ENCODE measurements around the gene NR1D1.

NR1D1 gene

DNA sequence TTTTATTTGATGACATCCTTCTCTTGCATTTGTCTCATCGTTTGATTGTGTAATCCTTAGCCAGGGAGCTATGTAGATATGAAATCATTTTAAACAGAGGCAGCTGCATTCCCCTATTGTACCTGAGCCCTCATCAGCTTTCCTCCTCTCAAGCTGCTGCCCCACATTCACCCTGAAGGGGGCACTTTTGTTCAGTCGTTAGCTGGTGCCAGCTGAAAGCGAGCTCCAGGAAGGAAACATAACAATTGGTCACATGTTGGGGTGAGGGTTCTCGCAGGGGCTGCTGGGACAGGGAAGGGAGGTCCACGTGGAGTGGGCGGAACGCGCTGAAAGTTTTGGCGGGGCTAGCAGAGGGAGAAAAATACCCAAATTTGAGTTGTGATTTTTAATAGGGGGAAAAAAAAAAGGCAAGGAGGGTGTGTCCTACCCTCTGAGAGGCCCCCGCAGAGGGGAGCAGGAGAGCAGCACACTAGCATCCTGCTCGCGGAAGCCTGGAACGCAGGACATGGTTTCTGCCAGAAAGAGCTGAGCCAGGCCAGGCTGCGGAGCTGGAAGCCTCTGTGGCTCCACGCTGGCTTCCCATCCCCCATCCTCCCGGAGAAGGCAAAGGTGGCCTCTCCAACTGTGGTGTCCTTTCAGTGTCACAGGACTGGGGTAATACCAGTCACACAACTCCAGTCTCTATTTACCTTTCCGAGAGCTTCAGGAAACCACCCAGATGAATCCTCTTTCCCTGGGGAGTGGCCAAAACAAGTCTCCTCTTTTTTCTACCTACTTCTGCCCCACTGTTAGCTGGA lies 12.9 kb upstream of the NR1D1 start:
- TF ChIP-seq CTCF (IDR thresholded peaks at IDR 0.05; ENCODE audit: insufficient read depth, low read length, missing control alignments), result peak; percentile 87
- peak; percentile 77 for DNase-seq (ENCODE audit: low read depth, low spot score)
- CTCF ChIA-PET, result interaction anchor here (0.7 to 7.4 kb wide), 46 partner anchors 10 to 241 kb away, joined by 3 to 129 read pairs (median 7); partner anchors contain the start of genes CASC3, CDC6, CSF3 and MSL1
- peak overlapping the region; percentile 51 for H3K4me3 ChIP-seq (ENCODE audit: low read depth, low read length)
- POLR2A ChIA-PET, result interaction anchor here (0.5 to 5.7 kb wide), 11 partner anchors 9 to 78 kb away, joined by 3 to 74 read pairs (median 4); partner anchors contain the start of genes CASC3, MED24, MSL1 and NR1D1

DNA sequence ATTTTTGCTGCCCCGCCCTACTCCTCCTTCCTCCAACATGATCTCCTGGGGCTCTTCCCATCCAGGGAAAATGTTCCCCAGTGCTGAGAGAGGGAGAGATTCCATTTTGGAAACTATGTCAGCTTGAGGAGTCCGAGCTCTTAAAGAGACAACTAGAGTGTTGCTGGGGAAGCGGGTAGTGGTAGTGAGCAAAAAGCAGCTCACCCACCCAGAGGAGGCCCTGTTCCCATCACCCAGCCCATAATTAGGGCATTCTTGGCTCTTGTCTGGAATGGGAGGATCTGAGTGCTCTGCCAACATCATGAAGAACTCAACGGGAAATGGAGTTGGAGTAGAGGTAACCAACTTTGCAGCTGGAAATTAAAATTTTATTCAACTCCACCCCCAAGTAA lies 12.3 kb upstream of the NR1D1 start:
- ChIA-PET CTCF (interaction anchor here (0.7 to 7.4 kb wide), 47 partner anchors 11 to 240 kb away, joined by 3 to 129 read pairs (median 7); partner anchors contain the start of genes CASC3, CSF3, MSL1 and NR1D1), POLR2A (interaction anchor here (0.5 to 5.7 kb wide), 10 partner anchors 10 to 79 kb away, joined by 3 to 74 read pairs (median 6); partner anchors contain the start of genes CASC3, MSL1 and NR1D1)
- no peak for TF ChIP-seq CTCF (IDR thresholded peaks at IDR 0.05; ENCODE audit: insufficient read depth, low read length, missing control alignments)
- no peak overlapping the region for H3K4me3 ChIP-seq (ENCODE audit: low read depth, low read length)
- no peak for DNase-seq (ENCODE audit: low read depth, low spot score)

DNA sequence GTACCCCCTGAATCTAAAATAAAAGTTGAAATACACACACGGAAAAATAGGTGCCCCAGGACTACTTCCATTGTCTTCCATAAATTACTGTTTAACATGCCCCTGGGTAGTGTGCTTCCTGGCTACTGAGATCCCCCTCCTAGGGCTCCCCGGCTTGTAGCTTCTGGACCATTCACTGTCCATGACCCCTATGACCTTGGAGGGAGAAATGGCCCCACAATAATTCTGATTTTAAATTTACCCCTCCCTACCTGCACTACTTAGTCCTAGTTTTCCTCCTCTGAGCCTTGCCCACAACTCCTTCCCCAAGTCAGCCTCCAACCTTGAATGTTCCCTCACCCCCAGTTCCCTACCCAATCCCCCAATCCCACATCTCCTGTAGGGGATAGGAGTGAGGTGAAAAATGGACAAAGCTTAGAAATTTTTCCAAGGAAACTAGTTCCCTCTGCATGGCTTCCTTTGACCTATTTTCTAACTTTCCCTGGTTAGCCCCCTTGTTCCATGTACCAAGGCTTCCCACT lies 11.9 kb upstream of the NR1D1 start:
- POLR2A ChIA-PET, result interaction anchor here (0.9 to 5.7 kb wide), 6 partner anchors 10 to 79 kb away, joined by 3 to 74 read pairs (median 32); partner anchors contain the start of genes CASC3, MSL1 and NR1D1
- no peak for TF ChIP-seq CTCF (IDR thresholded peaks at IDR 0.05; ENCODE audit: insufficient read depth, low read length, missing control alignments)
- DNase-seq (ENCODE audit: low read depth, low spot score), result no peak

DNA sequence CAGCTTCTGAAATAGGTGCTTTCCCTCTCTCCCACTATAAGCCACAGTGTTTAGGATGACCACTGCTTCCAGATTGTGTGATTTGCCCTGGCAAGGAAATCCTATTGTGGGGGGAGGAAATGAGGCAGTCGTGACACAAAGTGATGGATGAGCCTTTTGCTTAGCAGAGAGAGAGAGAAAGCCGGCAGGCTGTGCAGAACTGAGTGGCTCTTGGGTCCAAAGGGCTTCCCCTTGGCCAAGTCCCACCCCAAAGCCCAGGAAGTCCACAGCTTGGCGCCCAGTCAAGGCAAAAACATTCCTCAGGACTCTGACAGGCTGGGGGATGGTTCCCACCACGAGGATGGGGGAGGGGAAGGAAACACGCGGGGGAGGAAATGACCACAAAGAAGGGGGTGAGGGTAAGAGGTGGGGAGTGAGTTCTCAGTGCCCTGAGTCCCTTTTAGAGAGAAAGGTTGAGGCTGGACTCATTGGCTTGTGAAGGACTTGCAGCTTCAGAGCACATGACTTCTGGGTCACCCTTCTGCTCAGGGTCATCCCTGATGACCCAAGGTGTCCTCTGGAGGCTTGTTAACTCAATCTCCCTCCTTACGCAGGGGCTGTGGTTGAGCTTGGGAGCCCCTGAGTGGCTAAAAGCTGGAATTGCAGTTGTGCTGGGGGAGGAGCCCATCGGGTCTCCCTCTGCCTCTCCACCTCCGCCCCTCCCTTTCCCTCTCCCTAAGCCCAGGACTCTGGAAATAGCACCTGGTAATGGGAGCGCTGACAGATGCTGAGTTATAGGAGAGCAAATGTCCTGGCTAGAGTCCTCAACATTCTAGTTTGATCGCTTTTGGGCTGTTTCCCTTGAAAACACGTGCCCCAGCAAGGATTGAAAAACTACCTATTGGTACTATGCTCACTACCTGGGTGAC lies 11.1 kb upstream of the NR1D1 start:
- peak overlapping the region; percentile 19; the same call in 1 of the 2 replicates for H3K4me3 ChIP-seq (ENCODE audit: low read depth, low read length)
- POLR2A ChIA-PET, result interaction anchor here (0.9 to 5.7 kb wide), 6 partner anchors 9 to 73 kb away, joined by 3 to 74 read pairs (median 12); partner anchors contain the start of genes CASC3, MSL1 and NR1D1
- DNase-seq (ENCODE audit: low read depth, low spot score), result peak; percentile 55
- TF ChIP-seq CTCF (IDR thresholded peaks at IDR 0.05; ENCODE audit: insufficient read depth, low read length, missing control alignments), result peak; percentile 86
- CTCF ChIA-PET, result interaction anchor here (0.6 to 7.4 kb wide), 42 partner anchors 11 to 425 kb away, joined by 3 to 129 read pairs (median 6); partner anchors contain the start of genes CSF3, MED24, MSL1 and NR1D1

More for the DNA sequence above, 11.9 kb upstream of the NR1D1 start:
- no peak overlapping the region for H3K4me3 ChIP-seq (ENCODE audit: low read depth, low read length)
- CTCF ChIA-PET, result interaction anchor here (0.7 to 7.4 kb wide), 46 partner anchors 11 to 424 kb away, joined by 3 to 129 read pairs (median 7); partner anchors contain the start of genes CASC3, CSF3, MED24 and MSL1

DNA sequence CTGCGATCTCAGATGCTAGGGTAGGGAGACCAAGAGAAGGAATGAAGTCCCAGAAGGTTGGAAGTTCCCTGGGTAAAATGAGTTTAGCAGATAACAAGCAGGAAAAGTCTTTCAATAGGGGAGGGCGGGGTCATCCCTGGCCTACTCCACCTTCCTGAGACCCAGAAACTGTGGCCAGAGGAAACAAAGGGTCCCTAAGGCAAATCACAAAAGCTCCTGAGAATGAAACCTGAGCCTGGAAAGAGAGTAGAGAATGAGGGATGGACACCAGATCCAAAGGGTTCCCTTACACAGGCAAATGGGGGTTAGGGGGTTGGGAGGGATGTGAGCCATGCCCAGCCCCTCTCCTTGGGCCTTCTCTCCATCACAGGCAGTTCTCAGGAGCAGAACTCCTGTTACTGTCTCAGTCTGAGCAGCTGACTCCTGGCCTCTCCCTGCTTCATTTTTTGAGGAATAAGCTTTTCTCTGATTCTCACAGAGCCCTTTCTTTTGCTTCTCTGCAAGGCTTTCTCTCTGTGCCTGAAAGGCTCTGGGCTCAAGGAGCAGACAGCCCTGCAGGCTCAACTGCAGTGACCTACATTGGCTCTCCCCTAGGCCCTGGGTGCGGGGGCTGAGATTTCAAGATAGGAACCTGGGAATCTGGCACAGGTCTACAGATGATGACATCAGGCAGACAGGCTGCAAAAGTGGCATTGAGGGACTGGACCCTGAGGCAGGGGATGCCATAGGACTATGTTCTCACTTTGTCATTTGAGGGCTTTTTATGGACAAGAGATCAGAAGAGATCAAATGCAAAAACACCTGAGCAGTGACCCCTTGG lies 9.8 kb upstream of the NR1D1 start:
- POLR2A ChIA-PET, result interaction anchor here (1.4 to 5.7 kb wide), 3 partner anchors 7 to 12 kb away, joined by 5 to 74 read pairs (median 45); partner anchors contain the start of genes MSL1 and NR1D1
- CTCF ChIA-PET, result interaction anchor here (0.8 to 7.4 kb wide), 16 partner anchors 10 to 109 kb away, joined by 3 to 129 read pairs (median 12); partner anchors contain the start of genes CSF3, MSL1, NR1D1 and THRA
- DNase-seq (ENCODE audit: low read depth, low spot score), result no peak
- H3K4me3 ChIP-seq (ENCODE audit: low read depth, low read length), result no peak overlapping the region
- TF ChIP-seq CTCF (IDR thresholded peaks at IDR 0.05; ENCODE audit: insufficient read depth, low read length, missing control alignments), result no peak

Measured in AG04449 (cell line).